Loucy (cell line): ENCODE measurements around the gene ZNRF1.

Source experiments
- CTCF ChIP-seq: fragments of 200-600 bp; sonication (generic); conservative IDR thresholded peaks from 2 replicates; pipeline ENCODE4 v1.5.1; 2014; ENCODE audit warnings: mild to moderate bottlenecking, antibody characterized with exemption, low read length
- EZH2phosphoT487 ChIP-seq: fragments of 200-600 bp; IDR thresholded peaks from 2 replicates; pipeline ENCODE4 v1.6.1; 2018; ENCODE audit warnings: antibody characterized with exemption, mild to moderate bottlenecking, moderate library complexity, borderline replicate concordance

GRCh38 chr16:75138233-75138632 is 139.4 kb downstream of the ZNRF1 start:
- TF ChIP-seq CTCF = no peak
- TF ChIP-seq EZH2phosphoT487 = no peak
